Large intestine (tissue), 3 donors: Measurements from ENCODE around the gene RAD50. TPM values are rescaled to one million over a fixed set of nuclear protein-coding genes. Genes with fewer than 3 reads are reported as not detected.

Experiments
- DNase-seq, 2 donors: peaks; one replicate each; pipeline versions ENCODE4 v3.0.0 to v3.0.0-alpha.2; 2013
- H3K27ac ChIP-seq: one replicate; pipeline ENCODE4 v1.5.1; 2013; ENCODE audit warnings: low read length
- H3K27me3 ChIP-seq: 2 replicates; pipeline ENCODE4 v1.6.1; 2013; ENCODE audit warnings: low read length; ENCODE audit not compliant: control insufficient read depth, insufficient read depth
- H3K36me3 ChIP-seq: 2 replicates; pipeline ENCODE4 v1.6.1; 2013; ENCODE audit warnings: low read length; ENCODE audit not compliant: control insufficient read depth, insufficient read depth
- H3K4me1 ChIP-seq: one replicate; pipeline ENCODE4 v1.6.1; 2013; ENCODE audit warnings: low read length; ENCODE audit not compliant: control insufficient read depth, insufficient read depth
- H3K4me3 ChIP-seq: one replicate; pipeline ENCODE4 v1.5.1; 2013; ENCODE audit warnings: low read length
- H3K9me3 ChIP-seq: one replicate; pipeline ENCODE4 v1.6.1; 2013; ENCODE audit warnings: mild to moderate bottlenecking, low read depth, low read length, moderate library complexity; ENCODE audit not compliant: control insufficient read depth
- WGBS: methylation state at CpG from one replicate; pipeline ENCODE4 v1.1.5; 2013; ENCODE audit warnings: low lambda C conversion rate; ENCODE audit not compliant: insufficient coverage; 5-methylcytosine and 5-hydroxymethylcytosine counted together
- polyA plus RNA-seq: library from polyadenylated mRNA; unstranded; fragments of 120-200 nt; gene quantifications from one replicate; pipeline ENCODE4 v1.2.1, GENCODE V29; 2013

RAD50 gene
- polyA plus RNA-seq, 1 donor, result 31.1 TPM

GRCh38 chr5:132591145-132591544 lies 34.4 kb downstream of the RAD50 start:
- H3K27me3 ChIP-seq, result no peaks in the 10 kb centered on the region
- peaks cover 35% of the 10 kb centered on the region for H3K36me3 ChIP-seq
- no peaks in the 10 kb centered on the region for H3K9me3 ChIP-seq
- 92% methylated on average over 1 of the region's 3 CpGs for WGBS
- no peaks in the 10 kb centered on the region for H3K4me1 ChIP-seq
- DNase-seq, result no peak
- no peak overlapping the region for H3K4me3 ChIP-seq
- no peak overlapping the region for H3K27ac ChIP-seq

GRCh38 chr5:132592521-132592920 lies 35.7 kb downstream of the RAD50 start:
- Histone ChIP-seq H3K27me3 (no peaks in the 10 kb centered on the region), H3K9me3 (no peaks in the 10 kb centered on the region), H3K36me3 (peaks cover 48% of the 10 kb centered on the region), H3K27ac (no peak overlapping the region), H3K4me1 (no peaks in the 10 kb centered on the region), H3K4me3 (no peak overlapping the region)
- no peak for DNase-seq
- WGBS, result no CpG with 5 or more reads among the region's 2 CpGs

DNA sequence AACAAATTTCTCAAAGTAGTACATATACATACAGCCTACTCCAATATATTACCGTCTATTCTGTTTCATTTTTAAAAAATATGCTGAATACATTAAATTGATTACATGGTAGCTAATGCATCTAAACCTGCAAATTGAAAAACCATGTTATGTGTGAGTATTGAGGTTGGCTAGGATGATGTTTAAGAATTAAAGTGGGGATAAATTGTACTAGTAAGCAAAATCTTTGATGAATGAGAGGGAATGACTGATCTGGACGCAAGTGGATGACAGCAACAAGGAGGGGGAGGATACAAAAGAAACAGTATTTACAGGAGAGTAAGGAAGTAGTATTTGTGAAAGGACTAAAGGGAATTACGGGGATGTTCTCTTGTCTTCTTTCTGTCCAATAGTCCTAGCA lies 37.4 kb downstream of the RAD50 start:
- Histone ChIP-seq H3K4me3 (no peak overlapping the region), H3K9me3 (no peaks in the 10 kb centered on the region), H3K4me1 (no peaks in the 10 kb centered on the region), H3K27me3 (no peaks in the 10 kb centered on the region), H3K27ac (no peak overlapping the region), H3K36me3 (peaks cover 55% of the 10 kb centered on the region)
- no peak for DNase-seq
- WGBS, result 100% methylated on average over 1 of the region's 3 CpGs

GRCh38 chr5:132595624-132596023 lies 38.8 kb downstream of the RAD50 start:
- Histone ChIP-seq H3K4me3 (no peak overlapping the region), H3K27ac (no peak overlapping the region), H3K27me3 (no peaks in the 10 kb centered on the region), H3K9me3 (no peaks in the 10 kb centered on the region), H3K4me1 (no peaks in the 10 kb centered on the region), H3K36me3 (peaks cover 61% of the 10 kb centered on the region)
- no peak for DNase-seq
- 100% methylated on average over 1 of the region's 5 CpGs for WGBS

- Histone ChIP-seq H3K36me3 (peaks cover 58% of the 10 kb centered on the region), H3K4me3 (no peak overlapping the region), H3K27ac (no peak overlapping the region), H3K9me3 (no peaks in the 10 kb centered on the region), H3K27me3 (no peaks in the 10 kb centered on the region), H3K4me1 (no peaks in the 10 kb centered on the region)
- DNase-seq, result no peak
- WGBS, result 100% methylated on average over 1 of the region's 8 CpGs
These were observed 44.4 kb downstream of the RAD50 start for GRCh38 chr5:132601071-132601728.

DNA sequence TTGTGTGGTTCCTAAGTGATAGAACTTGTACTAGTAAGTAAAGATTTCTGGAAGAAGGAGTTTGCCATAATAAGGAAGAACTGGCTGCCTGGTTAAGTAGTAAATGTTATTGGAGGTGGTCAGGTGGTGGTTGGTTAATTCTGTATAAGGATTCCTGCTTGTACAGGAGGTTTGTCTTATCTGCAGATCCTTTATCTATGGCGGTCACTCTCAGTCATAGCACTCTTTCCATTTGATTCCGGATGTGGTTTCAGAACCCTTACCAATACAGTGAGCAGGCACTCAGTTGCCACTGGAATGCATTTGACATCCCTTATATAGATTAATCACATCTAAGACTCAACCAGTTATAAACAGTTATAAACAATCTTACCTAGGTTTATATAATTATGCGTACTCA lies 50.3 kb downstream of the RAD50 start:
- Histone ChIP-seq H3K36me3 (peaks cover 36% of the 10 kb centered on the region), H3K9me3 (no peaks in the 10 kb centered on the region), H3K27me3 (no peaks in the 10 kb centered on the region), H3K4me1 (no peaks in the 10 kb centered on the region), H3K27ac (no peak overlapping the region), H3K4me3 (no peak overlapping the region)
- DNase-seq, result no peak
- WGBS, result 90% methylated on average over 2 of the region's 3 CpGs

DNA sequence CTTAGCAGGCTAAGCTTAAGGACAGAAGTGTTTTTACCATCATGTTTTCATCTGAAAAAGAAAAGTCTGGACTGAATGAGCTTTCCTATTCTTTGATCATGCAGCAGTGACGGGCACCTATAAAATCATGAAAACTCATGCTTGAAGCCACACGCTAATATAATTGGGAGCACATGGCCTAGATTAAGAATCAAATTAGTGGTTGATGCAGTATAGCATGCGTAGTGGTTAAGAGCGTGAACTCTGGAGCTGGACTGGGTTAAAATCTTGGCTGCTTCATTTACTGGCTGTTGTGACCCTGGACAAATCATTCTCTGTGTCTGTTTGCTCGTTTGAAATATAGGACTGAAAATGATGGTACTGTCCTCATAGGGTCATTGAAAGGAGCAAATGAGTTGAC lies 51.3 kb downstream of the RAD50 start:
- H3K4me3 ChIP-seq, result no peak overlapping the region
- H3K27ac ChIP-seq, result no peak overlapping the region
- no CpG with 5 or more reads among the region's 5 CpGs for WGBS
- no peaks in the 10 kb centered on the region for H3K4me1 ChIP-seq
- DNase-seq, result no peak
- no peaks in the 10 kb centered on the region for H3K27me3 ChIP-seq
- H3K9me3 ChIP-seq, result no peaks in the 10 kb centered on the region
- H3K36me3 ChIP-seq, result peaks cover 39% of the 10 kb centered on the region

DNA sequence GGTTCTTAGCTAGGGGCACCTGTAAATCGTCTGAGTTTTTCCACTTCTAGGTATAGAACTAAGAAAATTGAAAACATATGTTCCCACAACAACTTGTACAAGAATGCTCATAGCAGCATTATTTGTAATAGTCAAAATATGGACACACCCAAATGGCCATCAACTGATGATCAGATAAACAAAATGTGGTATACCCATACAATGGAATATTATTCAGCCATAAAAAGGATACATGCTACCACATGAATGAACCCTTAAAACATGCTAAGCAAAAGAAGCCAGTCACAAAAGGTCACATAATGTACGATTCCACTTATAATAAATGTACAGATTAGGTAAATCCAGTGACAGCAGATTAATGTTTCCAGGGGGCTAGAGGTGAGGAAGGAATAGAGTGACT lies 55.2 kb downstream of the RAD50 start:
- peaks cover 36% of the 10 kb centered on the region for H3K36me3 ChIP-seq
- H3K27me3 ChIP-seq, result no peaks in the 10 kb centered on the region
- WGBS, result no CpG with 5 or more reads among the region's 2 CpGs
- H3K9me3 ChIP-seq, result no peaks in the 10 kb centered on the region
- no peak for DNase-seq
- no peak overlapping the region for H3K27ac ChIP-seq
- H3K4me1 ChIP-seq, result no peaks in the 10 kb centered on the region
- no peak overlapping the region for H3K4me3 ChIP-seq

GRCh38 chr5:132612846-132613245 lies 56.1 kb downstream of the RAD50 start:
- Histone ChIP-seq H3K9me3 (no peaks in the 10 kb centered on the region), H3K27me3 (no peaks in the 10 kb centered on the region), H3K4me1 (no peaks in the 10 kb centered on the region), H3K36me3 (peaks cover 33% of the 10 kb centered on the region), H3K27ac (no peak overlapping the region), H3K4me3 (no peak overlapping the region)
- peak; percentile 34 to 64 for DNase-seq
- no CpG with 5 or more reads among the region's 1 CpG for WGBS

GRCh38 chr5:132621699-132622098 lies 64.9 kb downstream of the RAD50 start:
- H3K27me3 ChIP-seq, result no peaks in the 10 kb centered on the region
- peaks cover 7% of the 10 kb centered on the region for H3K36me3 ChIP-seq
- no peak overlapping the region for H3K4me3 ChIP-seq
- no peak overlapping the region for H3K27ac ChIP-seq
- H3K9me3 ChIP-seq, result no peaks in the 10 kb centered on the region
- H3K4me1 ChIP-seq, result no peaks in the 10 kb centered on the region
- no peak for DNase-seq

DNA sequence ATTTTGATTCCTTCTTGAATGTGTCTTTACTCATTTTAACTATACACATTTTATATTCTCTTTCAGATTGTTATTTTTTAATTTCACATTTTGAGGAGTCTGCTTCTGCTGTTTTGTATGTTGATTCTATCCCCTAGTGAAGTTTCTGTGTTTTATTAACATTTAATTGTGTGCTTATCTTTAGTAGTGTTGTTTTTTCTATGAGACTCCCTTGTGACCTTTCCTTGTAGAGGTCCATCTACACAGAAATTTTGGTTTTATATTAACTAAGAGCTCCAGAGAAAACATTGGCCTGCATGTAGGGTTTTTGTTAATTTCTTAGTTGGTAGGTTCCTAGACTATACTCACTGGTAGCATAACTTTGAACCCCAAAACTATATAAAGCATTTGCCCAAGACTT lies 65.8 kb downstream of the RAD50 start:
- H3K27me3 ChIP-seq, result no peaks in the 10 kb centered on the region
- H3K9me3 ChIP-seq, result no peaks in the 10 kb centered on the region
- no peaks in the 10 kb centered on the region for H3K4me1 ChIP-seq
- H3K27ac ChIP-seq, result no peak overlapping the region
- no peak overlapping the region for H3K4me3 ChIP-seq
- peak in 1 of 2 donors; percentile 7 for DNase-seq
- H3K36me3 ChIP-seq, result peaks cover 8% of the 10 kb centered on the region
